Frontal cortex (tissue), 4 donors: ENCODE measurements around the gene NAT14. TPM values are rescaled to one million over a fixed set of nuclear protein-coding genes. Genes with fewer than 3 reads are reported as not detected.
"Not testable (repeated sequence)": the region's sequence is repeated elsewhere in the genome, so short reads cannot be mapped to it uniquely, and the experiment has no call there.

Source experiments
- DNase-seq, 2 donors: peaks; one replicate each; pipeline ENCODE4 v3.0.0; 2012; ENCODE audit warnings: low spot score in 2 of 2
- FAIRE-seq: peaks from 2 replicates; lab custom pipeline; 2012; peaks lifted over from hg19 to GRCh38; lab: Jason Lieb, UNC
- total RNA-seq: library from RNA; depleted of rRNA; stranded (reverse); fragments of >200 nt; gene quantifications from one replicate; pipeline ENCODE4 v1.2.3, GENCODE V29; 2014
- donor health status: control.
- donor health status: control.
- donor health status: control.

The NAT14 gene
- total RNA-seq, 1 donor from 2014 or later = 18.8 TPM

DNA sequence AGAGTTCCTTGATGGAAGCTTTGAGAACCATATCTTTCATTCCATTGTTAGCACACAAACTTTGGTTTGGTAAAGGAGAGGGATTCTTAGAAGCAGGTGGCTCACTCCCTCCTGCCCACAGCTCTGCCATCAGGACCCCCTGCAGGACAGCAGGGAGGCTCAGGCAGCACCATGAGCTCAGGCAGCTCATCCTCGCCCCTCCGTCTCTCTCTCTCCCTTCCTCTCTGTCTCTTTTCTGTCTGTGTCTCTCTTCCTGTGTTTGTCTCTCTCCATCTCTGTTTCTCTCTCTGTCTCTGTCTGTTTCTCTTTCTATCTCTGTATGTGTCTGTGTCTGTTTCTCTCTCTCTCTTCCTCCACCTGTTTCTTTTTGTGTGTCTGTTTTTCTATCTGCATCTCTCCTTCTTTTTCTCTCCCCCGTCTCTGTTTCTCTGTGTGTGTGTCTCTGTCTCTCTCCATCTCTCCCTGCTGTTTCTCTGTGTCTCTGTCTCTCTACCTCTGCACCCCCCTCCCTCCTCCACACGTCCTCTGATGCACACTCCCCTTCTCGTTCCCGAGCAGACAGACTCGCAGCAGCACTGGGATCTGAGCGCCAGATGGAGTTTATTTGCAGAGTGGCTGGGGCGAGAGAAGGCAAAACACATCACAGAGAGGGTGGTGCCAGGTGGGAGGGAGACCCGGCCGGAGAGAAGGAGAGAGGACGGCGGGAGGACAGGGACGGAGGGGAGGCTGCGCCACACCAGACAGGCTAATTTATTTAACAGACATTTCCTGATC is 43.2 kb downstream of the NAT14 start:
- no peak for FAIRE-seq
- peak in 1 of 2 donors; percentile 29 for DNase-seq

DNA sequence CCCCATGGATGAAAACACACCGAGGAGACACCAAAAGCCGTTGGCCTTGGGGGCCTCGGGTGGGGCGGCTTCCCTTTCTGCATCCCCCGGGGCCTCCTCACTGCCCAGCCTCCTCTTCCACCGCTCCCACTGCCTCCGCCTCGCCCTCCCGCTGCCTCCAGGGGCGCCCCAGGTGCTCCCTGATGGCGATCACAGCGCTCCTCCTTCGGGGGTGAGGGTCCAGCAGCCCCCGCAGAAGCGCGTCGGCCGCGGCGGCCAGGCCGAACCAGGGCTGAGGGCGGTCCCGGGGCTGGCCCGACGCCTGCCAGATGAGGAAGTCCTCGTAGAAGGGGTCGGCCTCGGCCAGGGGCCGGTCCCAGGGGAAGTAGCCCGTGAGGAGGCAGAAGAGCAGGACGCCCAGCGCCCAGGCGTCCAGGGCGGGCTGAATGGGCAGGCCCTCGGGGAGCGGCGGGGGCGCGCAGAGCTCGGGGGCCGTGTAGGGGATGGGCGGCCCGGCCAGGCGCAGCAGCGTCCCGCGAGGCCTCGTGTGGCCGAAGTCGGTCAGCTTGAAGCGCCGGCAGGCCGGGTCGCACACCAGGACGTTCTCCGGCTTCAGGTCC is 44.7 kb downstream of the NAT14 start:
- FAIRE-seq = no peak

DNA sequence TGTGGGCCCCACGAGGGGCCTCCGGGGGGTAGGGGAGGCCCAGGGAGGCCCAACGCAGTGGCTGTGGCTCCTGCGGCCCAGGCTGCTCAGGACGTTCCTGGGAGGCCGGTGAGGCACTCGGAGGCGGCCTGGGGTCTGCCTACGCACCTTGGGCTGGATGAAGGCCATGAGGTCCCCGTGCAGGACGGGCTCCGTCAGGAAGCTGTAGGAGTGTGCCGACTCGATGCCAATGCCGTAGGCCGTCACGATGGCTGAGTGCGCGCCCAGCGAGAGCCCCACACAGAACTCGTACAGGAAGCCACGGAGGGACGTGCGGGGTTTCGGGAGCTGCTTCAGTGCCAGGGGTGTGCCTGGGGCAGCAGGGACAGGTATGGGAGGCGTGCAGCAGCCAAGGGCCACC is 46.0 kb downstream of the NAT14 start:
- FAIRE-seq = no peak
- DNase-seq = no peak

More for the DNA sequence above, 44.7 kb downstream of the NAT14 start:
- DNase-seq = no peak

DNA sequence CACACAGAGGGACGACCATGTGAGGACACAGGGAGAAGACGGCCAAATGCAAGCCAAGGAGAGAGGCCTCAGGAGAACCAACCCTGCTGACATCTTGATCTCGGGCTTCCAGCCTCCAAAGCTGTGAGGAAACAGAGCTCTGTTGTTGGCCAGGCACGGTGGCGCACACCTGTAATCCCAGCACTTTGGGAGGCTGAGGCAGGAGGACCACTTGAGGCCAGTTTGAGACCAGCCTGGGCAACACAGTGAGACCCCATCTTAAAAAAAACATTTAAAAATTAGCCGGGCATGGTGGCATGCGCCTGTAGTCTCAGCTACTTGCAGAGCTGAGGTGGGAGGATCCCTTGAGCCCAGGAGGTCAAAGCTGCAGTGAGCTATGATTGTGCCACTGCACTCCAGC is 49.3 kb downstream of the NAT14 start:
- FAIRE-seq, DNase-seq: not testable (repeated sequence)

DNA sequence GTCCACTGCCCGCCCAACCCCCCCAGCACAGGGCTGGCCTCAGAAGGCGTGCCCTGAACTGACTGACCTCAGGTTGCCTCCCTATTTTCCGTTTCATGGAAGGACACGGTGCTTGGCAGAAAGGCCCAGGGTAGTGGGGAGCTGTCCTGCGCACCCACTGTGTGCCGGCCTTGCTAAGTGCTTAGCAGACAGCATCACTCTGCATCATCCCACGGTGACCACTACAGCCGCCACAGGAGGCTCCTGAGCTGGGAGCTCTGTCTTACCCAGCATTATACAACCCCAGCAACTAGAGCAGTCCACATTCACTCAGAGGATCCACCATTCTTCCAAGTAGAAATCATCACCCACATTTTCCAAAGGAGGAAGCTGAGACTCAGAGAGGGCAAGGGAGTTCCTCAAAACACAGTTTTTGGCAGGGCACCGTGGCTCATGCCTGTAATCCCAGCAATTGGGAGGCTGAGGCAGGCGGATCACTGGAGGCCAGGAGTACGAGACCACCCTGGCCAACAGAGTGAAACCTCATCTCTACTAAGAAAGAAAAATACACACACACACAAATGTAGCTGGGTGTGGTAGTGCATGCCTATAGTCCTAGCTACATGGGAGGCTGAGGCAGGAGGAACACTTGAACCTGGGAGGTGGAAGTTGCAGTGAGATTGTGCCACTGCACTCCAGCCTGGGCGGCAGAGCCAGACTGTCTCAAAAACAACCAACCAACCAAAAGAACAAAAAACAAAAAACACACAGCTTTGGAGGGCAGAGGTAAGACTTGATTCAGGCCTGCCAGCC is 50.4 kb downstream of the NAT14 start:
- no peak for FAIRE-seq
- no peak for DNase-seq

DNA sequence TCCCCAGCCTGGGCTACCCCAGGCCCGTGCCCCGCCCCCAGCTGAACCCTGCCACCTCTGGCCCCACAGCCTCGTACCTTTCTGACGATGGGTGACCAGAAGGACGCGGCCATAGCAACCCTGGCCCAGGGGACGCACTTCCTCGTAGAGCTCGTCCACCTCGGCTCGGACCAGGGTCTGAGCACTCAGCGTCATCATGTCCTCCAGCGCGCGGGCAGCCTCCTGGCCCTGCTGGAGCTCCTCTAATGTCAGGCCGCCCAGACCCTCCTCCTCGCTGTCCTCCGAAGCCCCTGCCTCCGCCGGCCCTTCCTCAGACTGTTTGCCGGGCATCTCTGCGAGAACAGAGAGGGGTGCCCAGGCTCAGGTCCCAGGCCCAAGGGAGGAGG is 51.0 kb downstream of the NAT14 start:
- no peak for DNase-seq
- no peak for FAIRE-seq

DNA sequence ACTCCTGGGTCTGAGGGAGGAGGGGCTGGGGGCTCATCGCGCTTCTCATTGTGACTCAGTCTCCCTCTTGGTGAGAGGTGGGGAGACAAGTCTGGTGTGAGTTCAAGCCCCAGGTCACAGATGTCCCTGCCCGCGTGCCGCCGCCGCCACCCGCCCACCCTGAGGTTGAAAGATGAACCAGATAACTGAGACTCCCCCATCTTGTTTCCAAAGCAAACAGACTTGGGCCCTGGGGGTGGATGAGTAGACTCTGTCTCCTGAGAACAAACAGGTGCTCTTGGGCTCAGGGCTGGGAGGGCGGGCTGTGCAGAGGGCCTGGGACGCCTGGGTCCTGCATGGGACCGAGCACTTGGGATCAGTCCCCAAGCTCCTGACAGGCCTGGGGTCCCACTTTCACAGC is 51.4 kb downstream of the NAT14 start:
- DNase-seq (no peak), FAIRE-seq (no peak)

Other genes starting within 250 kb of the NAT14 start
- gene PPP6R1, start 226.2 kb upstream of the NAT14 start, total RNA-seq = 11.0 TPM
- 28.9 TPM for gene HSPBP1, start 205.1 kb upstream of the NAT14 start, total RNA-seq
- gene BRSK1, start 201.2 kb upstream of the NAT14 start, total RNA-seq = 81.1 TPM
- not detected for gene TMEM150B, start 159.8 kb upstream of the NAT14 start, total RNA-seq
- 5.7 TPM for gene KMT5C, start 145.3 kb upstream of the NAT14 start, total RNA-seq
- gene COX6B2, start 130.5 kb upstream of the NAT14 start, total RNA-seq = under 0.01 TPM
- gene GARIN5B, start 121.9 kb upstream of the NAT14 start, total RNA-seq = not detected
- gene IL11, start 114.7 kb upstream of the NAT14 start, total RNA-seq = 0.41 TPM
- not detected for gene TMEM190, start 108.4 kb upstream of the NAT14 start, total RNA-seq
- 0.41 TPM for gene TMEM238, start 100.9 kb upstream of the NAT14 start, total RNA-seq
- 112 TPM for gene RPL28, start 99.3 kb upstream of the NAT14 start, total RNA-seq
- gene UBE2S, start 77.4 kb upstream of the NAT14 start, total RNA-seq = 28.9 TPM
- gene SHISA7, start 41.9 kb upstream of the NAT14 start, total RNA-seq = 4.5 TPM
- 12.2 TPM for gene ISOC2, start 23.5 kb upstream of the NAT14 start, total RNA-seq
- gene C19orf85, start 20.4 kb upstream of the NAT14 start, total RNA-seq = not detected
- gene ZNF628, start 8.6 kb upstream of the NAT14 start, total RNA-seq = 0.41 TPM
- under 0.01 TPM for gene SSC5D, start 3.2 kb downstream of the NAT14 start, total RNA-seq
- 0.41 TPM for gene SBK2, start 51.9 kb downstream of the NAT14 start, total RNA-seq
- gene SBK3, start 60.4 kb downstream of the NAT14 start, total RNA-seq = not detected
- 3.7 TPM for gene ZNF579, start 95.7 kb downstream of the NAT14 start, total RNA-seq
- gene FIZ1, start 114.3 kb downstream of the NAT14 start, total RNA-seq = 3.3 TPM
- 2.9 TPM for gene ZNF524, start 115.1 kb downstream of the NAT14 start, total RNA-seq
- 1.2 TPM for gene ZNF865, start 120.5 kb downstream of the NAT14 start, total RNA-seq
- 4.5 TPM for gene ZNF784, start 139.4 kb downstream of the NAT14 start, total RNA-seq
- gene ZNF580, start 155.8 kb downstream of the NAT14 start, total RNA-seq = 2.4 TPM
- 6.5 TPM for gene ZNF581, start 158.5 kb downstream of the NAT14 start, total RNA-seq
- gene CCDC106, start 163.0 kb downstream of the NAT14 start, total RNA-seq = 9.4 TPM
- gene U2AF2, start 169.8 kb downstream of the NAT14 start, total RNA-seq = 70.1 TPM
- gene EPN1, start 190.0 kb downstream of the NAT14 start, total RNA-seq = 16.7 TPM